GM18520 (cell line): ENCODE results near the gene ATP7A.
A peak's percentile ranks its signal among the peaks of the same experiment; 100 is the strongest.
"Not testable (repeated sequence)": the region's sequence is repeated elsewhere in the genome, so short reads cannot be mapped to it uniquely, and the experiment has no call there.

ENCODE experiments used
- ATAC-seq: cut with Tn5 transposase; IDR thresholded peaks from one replicate; pipeline ENCODE4 v1.9.1; 2021; ENCODE audit not compliant: unreplicated experiment

Gene ATP7A

GRCh38 chrX:78029663-78030062, 119.2 kb downstream of the ATP7A start:
- no peak for ATAC-seq

GRCh38 chrX:78035061-78035460, 124.6 kb downstream of the ATP7A start:
- ATAC-seq, result no peak

- no peak for ATAC-seq
Observed at GRCh38 chrX:78037881-78038280, 127.4 kb downstream of the ATP7A start.

- ATAC-seq, result no peak
Observed at GRCh38 chrX:78042601-78043000, 132.1 kb downstream of the ATP7A start.

- no peak for ATAC-seq
Observed at GRCh38 chrX:78046362-78046761, 135.9 kb downstream of the ATP7A start.

- no peak for ATAC-seq
Observed at GRCh38 chrX:78048052-78048451, 137.6 kb downstream of the ATP7A start.

- no peak for ATAC-seq
Observed at GRCh38 chrX:78063687-78064086, 153.2 kb downstream of the ATP7A start.

GRCh38 chrX:78064152-78064551, 153.7 kb downstream of the ATP7A start:
- ATAC-seq, result no peak

- peak; percentile 76 for ATAC-seq
Observed at GRCh38 chrX:78064698-78065601, 154.5 kb downstream of the ATP7A start.

- ATAC-seq, result no peak
Observed at GRCh38 chrX:78066110-78066509, 155.6 kb downstream of the ATP7A start.

- ATAC-seq, result no peak
Observed at GRCh38 chrX:78071331-78071730, 160.8 kb downstream of the ATP7A start.

GRCh38 chrX:78073147-78074077, 162.9 kb downstream of the ATP7A start:
- ATAC-seq, result not testable (repeated sequence)

GRCh38 chrX:78074088-78074487, 163.6 kb downstream of the ATP7A start:
- no peak for ATAC-seq

GRCh38 chrX:78075787-78076389, 165.4 kb downstream of the ATP7A start:
- no peak for ATAC-seq

- ATAC-seq, result not testable (repeated sequence)
Observed at GRCh38 chrX:78081413-78081812, 170.9 kb downstream of the ATP7A start.

GRCh38 chrX:78092296-78092695, 181.8 kb downstream of the ATP7A start:
- ATAC-seq, result peak; percentile 88

GRCh38 chrX:78098108-78098507, 187.6 kb downstream of the ATP7A start:
- ATAC-seq, result no peak
